Activated B cell treated with CpG ODN at 0.5 μM for 24 hours (primary cell): ENCODE measurements around the gene NSA2. TPM values are rescaled to one million over a fixed set of nuclear protein-coding genes. Genes with fewer than 3 reads are reported as not detected.

ENCODE experiments used
- ATAC-seq: fragments of 200-7000 bp; cut with Tn5 transposase; one replicate; pipeline ENCODE4 v1.10.0; 2021; ENCODE audit warnings: low read depth, mild to moderate bottlenecking, moderate library complexity
- CTCF ChIA-PET: fragments of 350-600 bp; sonication (Branson Sonifier 250); formaldehyde crosslinking; loops from one replicate; lab custom pipeline; 2021; ENCODE audit warnings: antibody characterized with exemption; lab: Charles Lee
- POLR2A ChIA-PET: fragments of 350-600 bp; sonication (Branson Sonifier 250); formaldehyde crosslinking; loops from one replicate; lab custom pipeline; 2021; ENCODE audit warnings: antibody characterized with exemption; lab: Charles Lee
- DNase-seq: peaks from one replicate; pipeline ENCODE4 v3.0.0; 2022
- H3K27ac Mint-ChIP-seq: one replicate; pipeline ENCODE4 v1.8.0; 2020; ENCODE audit warnings: mixed read lengths
- H3K27me3 Mint-ChIP-seq: one replicate; pipeline ENCODE4 v1.8.0; 2021; ENCODE audit warnings: mixed read lengths
- H3K36me3 Mint-ChIP-seq: one replicate; pipeline ENCODE4 v1.8.0; 2021; ENCODE audit warnings: low read depth, mixed read lengths
- H3K4me1 Mint-ChIP-seq: one replicate; pipeline ENCODE4 v1.8.0; 2021; ENCODE audit warnings: mixed read lengths
- H3K4me3 Mint-ChIP-seq: one replicate; pipeline ENCODE4 v1.8.0; 2020; ENCODE audit warnings: mild to moderate bottlenecking, mixed read lengths
- H3K9me3 Mint-ChIP-seq: one replicate; pipeline ENCODE4 v1.8.0; 2020; ENCODE audit warnings: mixed read lengths
- intact Hi-C: fragments of 100-400 bp; cut with micrococcal nuclease; formaldehyde crosslinking; loops from one replicate; pipeline ENCODE4 v1.15.1; 2024
- total RNA-seq: library from RNA; stranded (reverse); gene quantifications from 2 replicates; pipeline ENCODE4 v1.2.3, GENCODE V29; 2022
- TF ChIP-seq, protein P1 (sequence below): fragments of 200-600 bp; IDR thresholded peaks from one replicate; pipeline ENCODE4 v1.8.0; 2022; ENCODE audit warnings: antibody characterized with exemption, mild to moderate bottlenecking

Gene NSA2
- total RNA-seq, 1 donor from 2014 or later = 126 TPM

DNA sequence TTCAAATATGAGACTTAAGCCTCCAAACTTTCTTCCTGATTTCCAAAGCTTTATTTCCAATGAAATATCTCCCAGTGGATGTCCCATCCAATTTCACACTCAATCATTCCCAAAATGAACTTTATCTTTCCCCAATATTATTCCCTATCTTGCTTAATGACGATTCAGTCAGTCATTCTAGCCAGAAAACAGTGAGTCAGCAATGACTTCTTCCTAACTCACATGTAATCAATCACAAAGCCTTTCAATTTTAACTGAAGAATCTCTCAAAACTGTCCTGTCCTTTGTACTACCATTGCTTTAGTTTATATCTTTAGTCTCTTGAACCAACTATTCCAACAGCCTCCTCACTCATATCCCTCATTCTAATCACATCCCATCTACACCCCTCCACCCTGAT is 34.9 kb downstream of the NSA2 start:
- Mint-ChIP-seq H3K27ac (no peak overlapping the region), H3K4me1 (no peaks in the 10 kb centered on the region), H3K36me3 (peaks cover 17% of the 10 kb centered on the region), H3K27me3 (peaks cover 2% of the 10 kb centered on the region), H3K4me3 (no peak overlapping the region), H3K9me3 (no peaks in the 10 kb centered on the region)
- POLR2A ChIA-PET = no interaction called here
- DNase-seq = no peak
- CTCF ChIA-PET = no interaction called here
- ATAC-seq = no peak
- TF ChIP-seq, protein P1, sequence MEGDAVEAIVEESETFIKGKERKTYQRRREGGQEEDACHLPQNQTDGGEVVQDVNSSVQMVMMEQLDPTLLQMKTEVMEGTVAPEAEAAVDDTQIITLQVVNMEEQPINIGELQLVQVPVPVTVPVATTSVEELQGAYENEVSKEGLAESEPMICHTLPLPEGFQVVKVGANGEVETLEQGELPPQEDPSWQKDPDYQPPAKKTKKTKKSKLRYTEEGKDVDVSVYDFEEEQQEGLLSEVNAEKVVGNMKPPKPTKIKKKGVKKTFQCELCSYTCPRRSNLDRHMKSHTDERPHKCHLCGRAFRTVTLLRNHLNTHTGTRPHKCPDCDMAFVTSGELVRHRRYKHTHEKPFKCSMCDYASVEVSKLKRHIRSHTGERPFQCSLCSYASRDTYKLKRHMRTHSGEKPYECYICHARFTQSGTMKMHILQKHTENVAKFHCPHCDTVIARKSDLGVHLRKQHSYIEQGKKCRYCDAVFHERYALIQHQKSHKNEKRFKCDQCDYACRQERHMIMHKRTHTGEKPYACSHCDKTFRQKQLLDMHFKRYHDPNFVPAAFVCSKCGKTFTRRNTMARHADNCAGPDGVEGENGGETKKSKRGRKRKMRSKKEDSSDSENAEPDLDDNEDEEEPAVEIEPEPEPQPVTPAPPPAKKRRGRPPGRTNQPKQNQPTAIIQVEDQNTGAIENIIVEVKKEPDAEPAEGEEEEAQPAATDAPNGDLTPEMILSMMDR = no peak
- intact Hi-C loops = no loop called here

GRCh38 chr5:74810915-74811314 is 43.9 kb downstream of the NSA2 start:
- no peak for DNase-seq
- ATAC-seq = no peak
- H3K27me3 Mint-ChIP-seq = no peaks in the 10 kb centered on the region
- no peak overlapping the region for H3K4me3 Mint-ChIP-seq
- H3K27ac Mint-ChIP-seq = no peak overlapping the region
- intact Hi-C loops = no loop called here
- no peaks in the 10 kb centered on the region for H3K9me3 Mint-ChIP-seq
- peaks cover 7% of the 10 kb centered on the region for H3K36me3 Mint-ChIP-seq
- TF ChIP-seq, protein P1 = no peak
- ChIA-PET CTCF (no interaction called here), POLR2A (no interaction called here)
- no peaks in the 10 kb centered on the region for H3K4me1 Mint-ChIP-seq

DNA sequence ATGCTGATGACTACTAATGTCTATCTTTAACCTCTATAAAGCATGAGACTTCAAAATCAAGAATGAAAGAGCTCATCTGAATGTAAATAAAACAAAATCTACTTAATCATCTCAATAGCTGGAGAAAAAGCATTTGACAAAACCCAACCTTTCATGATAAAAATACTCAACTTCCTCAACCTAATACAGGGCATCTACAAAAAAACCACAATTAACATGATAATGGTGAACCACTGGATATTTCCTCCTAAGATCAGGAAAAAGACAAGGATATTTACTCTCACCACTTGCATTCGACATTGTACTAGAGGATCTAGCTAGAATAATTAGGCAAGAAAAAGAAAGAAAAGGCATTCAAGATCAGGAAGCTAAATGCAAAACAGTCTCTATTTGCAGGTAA is 49.8 kb downstream of the NSA2 start:
- H3K4me1 Mint-ChIP-seq = no peaks in the 10 kb centered on the region
- DNase-seq (no peak), ATAC-seq (no peak)
- H3K4me3 Mint-ChIP-seq = no peak overlapping the region
- ChIA-PET CTCF (no interaction called here), POLR2A (no interaction called here)
- TF ChIP-seq, protein P1 = no peak
- intact Hi-C loops = no loop called here
- H3K9me3 Mint-ChIP-seq = no peaks in the 10 kb centered on the region
- H3K27ac Mint-ChIP-seq = no peak overlapping the region
- peaks cover 7% of the 10 kb centered on the region for H3K36me3 Mint-ChIP-seq
- no peaks in the 10 kb centered on the region for H3K27me3 Mint-ChIP-seq

- POLR2A ChIA-PET = no interaction called here
- DNase-seq = no peak
- no peak for ATAC-seq
- TF ChIP-seq, protein P1 = no peak
- H3K36me3 Mint-ChIP-seq = no peaks in the 10 kb centered on the region
- no peaks in the 10 kb centered on the region for H3K27me3 Mint-ChIP-seq
- no peaks in the 10 kb centered on the region for H3K9me3 Mint-ChIP-seq
- no peak overlapping the region for H3K27ac Mint-ChIP-seq
- intact Hi-C loops = no loop called here
- H3K4me1 Mint-ChIP-seq = no peaks in the 10 kb centered on the region
- CTCF ChIA-PET = no interaction called here
- no peak overlapping the region for H3K4me3 Mint-ChIP-seq
Observed at GRCh38 chr5:74822288-74822687, 55.2 kb downstream of the NSA2 start.

DNA sequence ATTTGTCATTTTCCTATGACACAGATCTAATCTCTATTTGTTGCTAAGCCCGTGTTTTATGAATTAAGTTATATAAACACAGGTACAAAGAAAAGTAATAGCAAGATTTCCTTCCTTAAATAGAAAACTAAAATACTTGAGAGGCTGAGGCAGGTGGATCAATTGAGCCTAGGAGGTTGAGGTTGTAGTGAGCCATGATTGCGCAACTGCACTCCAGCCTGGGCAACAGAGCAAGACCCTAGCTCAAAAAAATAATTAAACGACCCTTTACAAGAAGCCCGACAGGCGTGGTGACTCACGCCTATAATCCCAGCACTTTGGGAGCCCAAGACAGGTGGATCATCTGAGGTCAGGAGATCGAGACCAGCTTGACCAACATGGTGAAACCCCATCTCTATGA is 62.4 kb downstream of the NSA2 start:
- no peaks in the 10 kb centered on the region for H3K4me1 Mint-ChIP-seq
- POLR2A ChIA-PET = no interaction called here
- no peak for ATAC-seq

More for the DNA sequence above, 62.4 kb downstream of the NSA2 start:
- Mint-ChIP-seq H3K27me3 (peaks cover 1% of the 10 kb centered on the region), H3K4me3 (no peak overlapping the region), H3K9me3 (no peaks in the 10 kb centered on the region), H3K27ac (no peak overlapping the region), H3K36me3 (peaks cover 6% of the 10 kb centered on the region)
- DNase-seq = no peak
- CTCF ChIA-PET = no interaction called here
- intact Hi-C loops = no loop called here
- TF ChIP-seq, protein P1 = no peak

Other genes starting within 250 kb of the NSA2 start
- 6.6 and 7.2 TPM in 2 replicates for gene ENC1, start 126.5 kb upstream of the NSA2 start, total RNA-seq
- gene HEXB, start 82.0 kb upstream of the NSA2 start, total RNA-seq = 34.5 and 43.2 TPM in 2 replicates
- gene GFM2, start 132 bp upstream of the NSA2 start, total RNA-seq = 19.3 and 21.8 TPM in 2 replicates
- gene FAM169A, start 99.1 kb downstream of the NSA2 start, total RNA-seq = 8.2 TPM in 2 replicates